Hematopoietic multipotent progenitor cell (in vitro differentiated cells): Measurements from ENCODE around the gene ELAVL1. TPM values are rescaled to one million over a fixed set of nuclear protein-coding genes. Genes with fewer than 3 reads are reported as not detected.

Experiments used
- DNase-seq, 3 donors: peaks; one replicate each; pipeline ENCODE4 v3.0.0-alpha.2; 2011 to 2015; ENCODE audit warnings: low read depth in 2 of 3, low spot score in 2 of 3
- total RNA-seq: library from RNA; depleted of rRNA; stranded (reverse); fragments of >200 nt; gene quantifications from one replicate; pipeline ENCODE4 v1.2.3, GENCODE V29; 2012

The ELAVL1 gene
- total RNA-seq, 1 donor: 44.4 TPM

DNA sequence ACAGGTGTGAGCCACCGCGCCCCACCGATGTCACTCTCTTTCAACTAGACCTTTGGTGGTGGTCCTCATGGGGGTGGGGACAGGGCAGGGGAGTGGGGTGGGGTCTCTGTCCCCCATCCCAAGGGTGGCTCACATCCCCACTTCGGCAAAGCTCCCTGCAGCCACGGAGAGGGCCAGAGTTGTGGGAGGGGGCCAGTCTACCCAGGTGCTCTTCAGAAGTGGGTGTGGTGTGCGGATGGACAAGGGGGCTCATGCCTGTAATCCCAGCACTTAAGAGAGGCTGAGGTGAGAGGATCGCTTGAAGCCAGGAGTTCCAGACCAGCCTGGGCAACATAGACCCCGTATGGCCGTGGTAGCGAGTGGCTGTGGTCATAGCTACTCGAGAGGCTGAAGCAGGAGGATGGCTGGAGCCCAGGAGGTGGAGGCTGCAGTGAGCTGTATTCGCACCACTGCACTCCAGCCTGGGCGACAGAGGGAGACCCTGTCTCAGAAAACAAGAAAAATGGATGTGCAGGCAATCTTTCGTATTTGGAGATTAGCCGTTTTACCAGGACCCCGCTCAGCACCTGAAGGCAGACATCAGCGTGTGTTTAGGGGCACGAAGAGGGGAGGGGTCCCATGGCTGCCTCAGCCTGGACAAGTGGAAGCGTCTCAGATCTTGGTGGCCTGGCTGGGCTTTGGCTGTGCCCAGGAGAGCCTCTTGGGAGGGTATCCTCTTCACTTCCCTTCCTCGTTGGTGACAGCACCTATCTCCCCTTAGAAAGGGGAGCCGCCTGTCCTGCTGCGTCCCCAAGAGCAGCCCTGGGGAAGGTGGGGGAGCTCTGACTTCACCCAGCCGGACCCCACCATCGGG is 90.0 kb downstream of the ELAVL1 start:
- no peak for DNase-seq

DNA sequence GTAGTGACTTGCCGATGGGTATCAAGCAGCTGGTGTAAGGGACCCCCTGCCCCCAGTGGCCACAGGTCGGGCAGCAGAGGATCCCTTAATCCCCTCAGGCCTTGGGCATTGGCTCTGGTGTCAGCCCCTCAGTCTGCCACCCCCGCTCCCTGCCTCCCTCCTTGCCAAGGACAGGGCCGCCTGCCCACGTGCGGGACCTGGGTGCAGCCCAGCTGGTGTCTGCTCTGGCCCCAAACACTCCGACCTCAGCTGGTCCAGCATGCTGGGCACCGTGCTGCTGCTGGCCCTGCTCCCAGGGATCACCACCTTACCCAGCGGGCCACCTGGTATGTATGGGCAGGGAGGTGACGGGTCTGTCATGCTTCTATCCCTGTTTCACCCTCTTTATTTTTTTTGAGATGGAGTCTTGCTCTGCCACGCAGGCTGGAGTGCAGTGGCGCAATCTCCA is 90.8 kb downstream of the ELAVL1 start, which contains the start of gene TGFBR3L:
Gene TGFBR3L (plus strand): TSS at position 233 of the 448 bp plus-strand sequence.
- no peak for DNase-seq

- no peak for DNase-seq
Measured at GRCh38 chr19:7914099-7914498, 91.3 kb downstream of the ELAVL1 start.

GRCh38 chr19:7913652-7914051 is 91.8 kb downstream of the ELAVL1 start:
- DNase-seq: no peak

- no peak for DNase-seq
Measured at GRCh38 chr19:7912697-7913564, 92.5 kb downstream of the ELAVL1 start.

GRCh38 chr19:7912144-7912696 is 93.2 kb downstream of the ELAVL1 start:
- DNase-seq: no peak

- no peak for DNase-seq
Measured at GRCh38 chr19:7911508-7912143, 93.8 kb downstream of the ELAVL1 start.

- DNase-seq: no peak
Measured at GRCh38 chr19:7910321-7911161, 94.9 kb downstream of the ELAVL1 start.

- DNase-seq: no peak
Measured at GRCh38 chr19:7909471-7910067, 95.9 kb downstream of the ELAVL1 start.

DNA sequence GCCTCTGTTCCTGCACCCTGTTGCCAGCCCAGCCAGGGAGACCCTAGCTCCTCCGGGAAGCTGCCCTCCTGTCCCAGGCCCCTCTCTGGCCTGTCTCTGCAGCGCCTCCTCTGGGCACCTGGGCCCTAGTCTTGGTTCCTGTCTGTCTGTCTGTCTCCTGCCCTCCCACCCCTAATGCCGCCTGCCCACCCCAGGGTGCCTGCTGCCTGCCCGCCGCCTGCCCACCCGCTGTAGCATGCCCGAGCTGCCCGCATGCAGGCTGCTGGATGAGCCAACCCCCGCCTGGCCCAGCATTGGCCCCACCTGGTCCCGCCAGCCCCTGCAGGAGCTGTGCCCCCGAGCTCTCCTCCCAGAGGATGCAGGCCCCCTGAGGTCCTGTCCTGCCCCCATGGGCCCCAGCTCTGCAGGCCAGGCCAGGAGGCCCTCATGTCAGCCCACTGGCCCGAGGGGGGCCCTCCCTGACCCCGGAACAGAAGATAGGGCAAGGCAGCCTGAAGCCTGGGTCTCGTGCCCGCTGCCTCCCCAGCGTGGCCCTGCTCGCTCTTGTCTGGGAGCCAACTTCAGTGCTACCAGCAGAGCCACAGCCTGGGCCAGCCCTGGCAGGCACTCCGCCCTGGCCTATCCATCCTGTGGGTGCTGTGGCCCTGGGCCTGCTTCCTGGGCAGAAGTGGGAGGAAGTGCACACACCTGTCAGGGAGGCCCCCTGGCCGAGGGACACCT is 96.5 kb downstream of the ELAVL1 start:
- DNase-seq: no peak

Other genes starting within 250 kb of the ELAVL1 start
- gene CLEC4M, start 242.4 kb downstream of the ELAVL1 start, total RNA-seq: under 0.01 TPM
- gene EVI5L, start 175.4 kb downstream of the ELAVL1 start, total RNA-seq: 18.6 TPM
- gene PRR36, start 131.3 kb downstream of the ELAVL1 start, total RNA-seq: under 0.01 TPM
- 0.27 TPM for gene LRRC8E, start 117.1 kb downstream of the ELAVL1 start, total RNA-seq
- 21.5 TPM for gene MAP2K7, start 101.8 kb downstream of the ELAVL1 start, total RNA-seq
- not detected for gene TGFBR3L, start 90.8 kb downstream of the ELAVL1 start, total RNA-seq
- gene SNAPC2, start 85.3 kb downstream of the ELAVL1 start, total RNA-seq: 11.3 TPM
- gene CTXN1, start 79.5 kb downstream of the ELAVL1 start, total RNA-seq: 1.9 TPM
- gene TIMM44, start 62.0 kb downstream of the ELAVL1 start, total RNA-seq: 44.7 TPM
- 0.27 TPM for gene CCL25, start 47.1 kb upstream of the ELAVL1 start, total RNA-seq
- not detected for gene FBN3, start 144.0 kb upstream of the ELAVL1 start, total RNA-seq
- 25.9 TPM for gene CERS4, start 203.7 kb upstream of the ELAVL1 start, total RNA-seq